Natural killer cell (primary cell): ENCODE data around the gene IRX2. TPM values are rescaled to one million over a fixed set of nuclear protein-coding genes. Genes with fewer than 3 reads are reported as not detected.

Source experiments
- ATAC-seq, 3 donors: fragments of 150-1000 bp in 2 of 3; fragments of 200-7000 bp in 1 of 3; cut with Tn5 transposase; 1 replicate in 1 of 3; 2 replicates in 2 of 3; pipeline ENCODE4 v1.10.0; 2021; ENCODE audit warnings: mild to moderate bottlenecking in 2 of 3, moderate library complexity in 2 of 3
- DNase-seq, 2 donors: peaks; one replicate each; pipeline versions ENCODE4 v3.0.0 to v3.0.0-alpha.2; 2013 to 2021; ENCODE audit warnings: mixed read lengths in 1 of 2
- H3K27ac ChIP-seq: one replicate; pipeline ENCODE4 v1.5.1; 2013; ENCODE audit warnings: mild to moderate bottlenecking, low read length
- H3K27me3 ChIP-seq: one replicate; pipeline ENCODE4 v1.6.1; 2013; ENCODE audit warnings: low read length; ENCODE audit not compliant: control insufficient read depth, insufficient read depth
- H3K36me3 ChIP-seq: one replicate; pipeline ENCODE4 v1.6.1; 2013; ENCODE audit warnings: low read length; ENCODE audit not compliant: control insufficient read depth, insufficient read depth
- H3K4me1 ChIP-seq: one replicate; pipeline ENCODE4 v1.6.1; 2013; ENCODE audit warnings: low read length; ENCODE audit not compliant: control insufficient read depth, insufficient read depth
- H3K4me3 ChIP-seq: one replicate; pipeline ENCODE4 v1.5.1; 2013; ENCODE audit warnings: low read length
- H3K9me3 ChIP-seq: one replicate; pipeline ENCODE4 v1.6.1; 2013; ENCODE audit warnings: low read length; ENCODE audit not compliant: control insufficient read depth, insufficient read depth
- H3K27ac Mint-ChIP-seq, 2 donors: one replicate each; pipeline ENCODE4 v1.8.0; 2022; ENCODE audit warnings: mild to moderate bottlenecking in 2 of 2, mixed read lengths in 2 of 2, moderate library complexity in 1 of 2
- H3K27me3 Mint-ChIP-seq, 2 donors: one replicate each; pipeline ENCODE4 v1.8.0; 2022; ENCODE audit warnings: low read depth in 2 of 2, mixed read lengths in 2 of 2
- H3K36me3 Mint-ChIP-seq: one replicate; pipeline ENCODE4 v1.8.0; 2022; ENCODE audit warnings: mixed read lengths
- H3K4me1 Mint-ChIP-seq, 2 donors: one replicate each; pipeline ENCODE4 v1.8.0; 2022; ENCODE audit warnings: mixed read lengths in 2 of 2
- H3K4me3 Mint-ChIP-seq: one replicate; pipeline ENCODE4 v1.8.0; 2022; ENCODE audit warnings: mild to moderate bottlenecking, moderate library complexity, mixed read lengths
- H3K9me3 Mint-ChIP-seq, 2 donors: one replicate each; pipeline ENCODE4 v1.8.0; 2022; ENCODE audit warnings: mixed read lengths in 2 of 2
- CTCF ChIP-seq: fragments of 200-600 bp; IDR thresholded peaks from one replicate; pipeline ENCODE4 v1.8.0; 2022; ENCODE audit warnings: antibody characterized with exemption
- WGBS: methylation state at CpG from one replicate; pipeline ENCODE4 v1.1.7; 2013; ENCODE audit warnings: missing lambda C conversion rate; ENCODE audit not compliant: insufficient coverage; 5-methylcytosine and 5-hydroxymethylcytosine counted together
- intact Hi-C: fragments of 100-400 bp; cut with micrococcal nuclease; formaldehyde crosslinking; loops from one replicate; pipeline ENCODE4 v1.14.2; 2022
- total RNA-seq, 4 donors: library from RNA; stranded (reverse); fragments of 120-200 nt in 1 of 4; gene quantifications; one replicate each; pipeline versions ENCODE4 v1.2.3 to v1.2.4, GENCODE V29; 2013 to 2022

Gene IRX2
- total RNA-seq, 3 donors from 2014 or later (not counting 1 experiment from before 2014, with no cell fraction given) = not detected

GRCh38 chr5:2741956-2742355 is 9.5 kb downstream of the IRX2 start:
- H3K27me3 Mint-ChIP-seq = peaks cover 57 to 67% of the 10 kb centered on the region in 2 donors

DNA sequence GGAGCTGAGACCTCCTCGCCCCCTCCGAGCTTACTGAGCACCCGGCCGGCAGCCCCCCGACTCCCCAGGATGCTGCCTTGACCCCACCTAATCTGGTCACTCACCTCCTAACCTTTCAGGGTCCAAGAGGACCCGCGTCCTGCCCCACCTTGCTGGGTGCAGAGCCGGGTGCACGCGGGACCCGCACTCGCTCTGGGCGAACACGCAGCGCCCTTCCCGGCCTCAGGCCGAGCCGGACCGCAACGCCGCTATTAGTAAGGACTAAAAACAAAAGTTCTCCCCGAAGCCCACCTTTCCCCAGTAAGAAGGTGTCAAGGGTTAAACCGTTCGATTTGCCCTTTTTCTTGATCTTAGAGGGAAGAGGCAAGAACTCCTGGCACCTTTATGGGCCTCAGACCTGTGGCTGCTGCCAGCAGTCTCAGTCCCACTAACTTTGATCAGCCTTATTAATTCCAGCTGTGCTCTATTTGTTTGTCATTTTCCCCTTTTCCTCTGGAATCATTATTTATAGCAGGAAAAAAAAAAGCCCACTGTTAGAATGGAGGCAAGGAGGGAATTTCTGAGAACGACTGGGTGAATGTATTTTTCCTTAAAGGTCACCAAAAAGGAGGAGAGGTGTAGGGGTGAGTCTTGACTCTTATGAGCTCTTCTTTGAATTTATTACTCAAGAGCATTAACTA is 10.5 kb downstream of the IRX2 start:
- Histone ChIP-seq H3K27me3 (peaks cover 40% of the 10 kb centered on the region), H3K27ac (no peak overlapping the region), H3K4me1 (no peaks in the 10 kb centered on the region), H3K9me3 (no peaks in the 10 kb centered on the region), H3K36me3 (no peaks in the 10 kb centered on the region), H3K4me3 (no peak overlapping the region)
- intact Hi-C loops = no loop called here
- ATAC-seq (no peak), DNase-seq (no peak)
- H3K27me3 Mint-ChIP-seq = peaks cover 53 to 61% of the 10 kb centered on the region in 2 donors
- WGBS = 9% methylated on average over 24 of the region's 25 CpGs
- no peaks in the 10 kb centered on the region for H3K4me1 Mint-ChIP-seq
- TF ChIP-seq CTCF = no peak
- H3K27ac Mint-ChIP-seq = no peak overlapping the region
- H3K9me3 Mint-ChIP-seq = no peaks in the 10 kb centered on the region
- H3K36me3 Mint-ChIP-seq = no peaks in the 10 kb centered on the region
- H3K4me3 Mint-ChIP-seq = no peak overlapping the region

More at GRCh38 chr5:2741956-2742355, 9.5 kb downstream of the IRX2 start:
- DNase-seq (no peak), ATAC-seq (no peak)
- Mint-ChIP-seq H3K36me3 (no peaks in the 10 kb centered on the region), H3K27ac (no peak overlapping the region), H3K4me1 (no peaks in the 10 kb centered on the region), H3K4me3 (no peak overlapping the region), H3K9me3 (no peaks in the 10 kb centered on the region)
- no peaks in the 10 kb centered on the region for H3K4me1 ChIP-seq
- intact Hi-C loops = no loop called here
- TF ChIP-seq CTCF = no peak
- no peaks in the 10 kb centered on the region for H3K9me3 ChIP-seq
- no peak overlapping the region for H3K27ac ChIP-seq
- no peak overlapping the region for H3K4me3 ChIP-seq
- WGBS = 0% methylated on average over 3 of the region's 3 CpGs
- H3K36me3 ChIP-seq = no peaks in the 10 kb centered on the region
- peaks cover 43% of the 10 kb centered on the region for H3K27me3 ChIP-seq

DNA sequence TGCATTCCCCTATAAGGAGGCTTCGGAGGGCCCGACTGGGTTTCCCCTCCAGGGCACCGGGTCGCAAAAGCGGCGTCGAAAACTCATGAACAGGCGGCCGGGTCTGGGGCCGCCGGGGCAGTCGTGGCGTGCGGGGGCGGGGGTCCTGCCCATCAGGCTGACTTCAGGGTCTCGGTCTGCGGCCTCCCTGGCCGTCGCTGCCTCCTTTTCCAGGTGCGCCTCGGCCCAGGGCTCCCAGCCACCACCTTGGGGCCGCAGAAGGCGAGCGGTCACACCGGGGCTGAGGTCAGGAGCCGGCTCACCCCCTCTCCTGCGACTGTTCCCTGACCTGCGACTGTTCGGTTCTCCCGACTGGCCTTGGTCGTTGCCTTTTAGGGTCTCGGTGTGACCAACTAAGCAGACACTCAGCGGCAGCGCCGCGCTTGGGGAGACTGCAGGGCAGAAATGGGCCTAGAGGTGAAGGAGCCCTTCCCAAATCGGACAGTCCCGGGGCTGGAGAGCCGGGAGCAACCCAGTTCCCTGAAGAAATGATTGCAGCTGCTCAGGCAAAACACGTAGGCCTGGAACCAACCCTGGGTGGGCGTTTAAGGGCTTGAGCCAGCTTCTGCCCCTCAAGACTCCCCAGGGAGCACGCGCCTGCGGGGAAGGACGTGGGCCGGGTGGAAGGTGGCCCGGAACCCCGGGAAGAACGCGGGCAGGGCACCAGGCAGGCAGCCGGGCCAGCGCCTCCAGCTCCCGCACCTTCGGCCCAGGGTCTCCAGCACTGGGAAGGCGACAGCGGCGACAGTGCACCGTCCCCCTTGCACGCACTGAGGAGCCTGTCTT is 11.2 kb downstream of the IRX2 start:
- Mint-ChIP-seq H3K27me3 (peaks cover 51 to 54% of the 10 kb centered on the region in 2 donors), H3K4me3 (no peak overlapping the region)
- 7% methylated on average over 59 of the region's 59 CpGs for WGBS

More for the DNA sequence above, 11.2 kb downstream of the IRX2 start:
- no peaks in the 10 kb centered on the region for H3K36me3 Mint-ChIP-seq
- H3K4me1 Mint-ChIP-seq = no peaks in the 10 kb centered on the region
- intact Hi-C loops = no loop called here
- no peak overlapping the region for H3K27ac Mint-ChIP-seq
- TF ChIP-seq CTCF = no peak
- H3K4me1 ChIP-seq = no peaks in the 10 kb centered on the region
- DNase-seq (no peak), ATAC-seq (no peak)
- no peak overlapping the region for H3K4me3 ChIP-seq
- H3K9me3 ChIP-seq = no peaks in the 10 kb centered on the region
- no peaks in the 10 kb centered on the region for H3K36me3 ChIP-seq
- peaks cover 34% of the 10 kb centered on the region for H3K27me3 ChIP-seq
- H3K27ac ChIP-seq = no peak overlapping the region
- no peaks in the 10 kb centered on the region for H3K9me3 Mint-ChIP-seq
